IPS DF 6.9 (cell line): Measurements from ENCODE around the gene CCDC174.

ENCODE experiments used
- DNase-seq: peaks from one replicate; pipeline ENCODE4 v3.0.0-alpha.2; 2013; ENCODE audit warnings: low read depth, low spot score
- H3K27ac ChIP-seq: one replicate; pipeline ENCODE4 v1.5.1; 2013; ENCODE audit warnings: low read length, control low read depth
- H3K27me3 ChIP-seq: 2 replicates; pipeline ENCODE4 v1.6.1; 2013; ENCODE audit warnings: mild to moderate bottlenecking, low read length; ENCODE audit not compliant: control insufficient read depth, insufficient read depth
- H3K36me3 ChIP-seq: 2 replicates; pipeline ENCODE4 v1.6.1; 2013; ENCODE audit warnings: low read length; ENCODE audit not compliant: control insufficient read depth, insufficient read depth
- H3K4me1 ChIP-seq: 2 replicates; pipeline ENCODE4 v1.6.1; 2013; ENCODE audit warnings: low read length; ENCODE audit not compliant: control insufficient read depth, insufficient read depth
- H3K4me3 ChIP-seq: 2 replicates; pipeline ENCODE4 v1.5.1; 2013; ENCODE audit warnings: mild to moderate bottlenecking, low read length
- H3K9me3 ChIP-seq: 2 replicates; pipeline ENCODE4 v1.6.1; 2013; ENCODE audit warnings: low read length, inconsistent platforms; ENCODE audit not compliant: control insufficient read depth, insufficient read depth
- WGBS: extraction: QIAGEN DNeasy Blood & Tissue Kit; methylation state at CpG from one replicate; pipeline ENCODE4 v1.1.7; 2013; ENCODE audit warnings: mixed read lengths, missing lambda C conversion rate; ENCODE audit not compliant: insufficient read length, insufficient coverage; 5-methylcytosine and 5-hydroxymethylcytosine counted together

Gene CCDC174

GRCh38 chr3:14625443-14625842, 26.1 kb upstream of the CCDC174 start:
- H3K9me3 ChIP-seq = no peaks in the 10 kb centered on the region
- no peak overlapping the region for H3K4me3 ChIP-seq
- no peaks in the 10 kb centered on the region for H3K27me3 ChIP-seq
- DNase-seq = no peak
- no peaks in the 10 kb centered on the region for H3K36me3 ChIP-seq
- WGBS = no CpG with 5 or more reads among the region's 6 CpGs
- no peak overlapping the region for H3K27ac ChIP-seq
- peaks cover 2% of the 10 kb centered on the region for H3K4me1 ChIP-seq

GRCh38 chr3:14627815-14628214, 23.7 kb upstream of the CCDC174 start:
- no CpG with 5 or more reads among the region's 6 CpGs for WGBS
- Histone ChIP-seq H3K9me3 (no peaks in the 10 kb centered on the region), H3K27me3 (no peaks in the 10 kb centered on the region), H3K4me1 (peaks cover 2% of the 10 kb centered on the region), H3K4me3 (no peak overlapping the region), H3K27ac (no peak overlapping the region), H3K36me3 (no peaks in the 10 kb centered on the region)
- no peak for DNase-seq

- Histone ChIP-seq H3K27ac (no peak overlapping the region), H3K4me1 (peaks cover 2% of the 10 kb centered on the region), H3K36me3 (no peaks in the 10 kb centered on the region), H3K9me3 (no peaks in the 10 kb centered on the region), H3K27me3 (no peaks in the 10 kb centered on the region), H3K4me3 (no peak overlapping the region)
- DNase-seq = no peak
- no CpG with 5 or more reads among the region's 4 CpGs for WGBS
These were observed 23.2 kb upstream of the CCDC174 start for GRCh38 chr3:14628406-14628805.

- H3K27ac ChIP-seq = no peak overlapping the region
- no peak for DNase-seq
- WGBS = no CpG with 5 or more reads among the region's 9 CpGs
- H3K36me3 ChIP-seq = no peaks in the 10 kb centered on the region
- H3K4me1 ChIP-seq = peaks cover under 1% of the 10 kb centered on the region
- no peaks in the 10 kb centered on the region for H3K9me3 ChIP-seq
- no peak overlapping the region for H3K4me3 ChIP-seq
- no peaks in the 10 kb centered on the region for H3K27me3 ChIP-seq
These were observed 21.0 kb upstream of the CCDC174 start for GRCh38 chr3:14630404-14631100.

GRCh38 chr3:14631101-14631497, 20.5 kb upstream of the CCDC174 start:
- H3K4me3 ChIP-seq = no peak overlapping the region
- no peak for DNase-seq
- no peaks in the 10 kb centered on the region for H3K27me3 ChIP-seq
- no CpG with 5 or more reads among the region's 5 CpGs for WGBS
- H3K4me1 ChIP-seq = no peaks in the 10 kb centered on the region
- H3K36me3 ChIP-seq = no peaks in the 10 kb centered on the region
- no peaks in the 10 kb centered on the region for H3K9me3 ChIP-seq
- no peak overlapping the region for H3K27ac ChIP-seq

- Histone ChIP-seq H3K4me1 (no peaks in the 10 kb centered on the region), H3K36me3 (no peaks in the 10 kb centered on the region), H3K27ac (no peak overlapping the region), H3K27me3 (no peaks in the 10 kb centered on the region), H3K9me3 (no peaks in the 10 kb centered on the region), H3K4me3 (no peak overlapping the region)
- no peak for DNase-seq
- no CpG with 5 or more reads among the region's 8 CpGs for WGBS
These were observed 19.7 kb upstream of the CCDC174 start for GRCh38 chr3:14631687-14632441.

- no peaks in the 10 kb centered on the region for H3K27me3 ChIP-seq
- no peaks in the 10 kb centered on the region for H3K4me1 ChIP-seq
- H3K9me3 ChIP-seq = no peaks in the 10 kb centered on the region
- H3K27ac ChIP-seq = no peak overlapping the region
- H3K36me3 ChIP-seq = no peaks in the 10 kb centered on the region
- H3K4me3 ChIP-seq = no peak overlapping the region
- no CpG with 5 or more reads among the region's 4 CpGs for WGBS
- DNase-seq = no peak
These were observed 19.1 kb upstream of the CCDC174 start for GRCh38 chr3:14632442-14632930.

GRCh38 chr3:14633417-14633816, 18.1 kb upstream of the CCDC174 start:
- H3K4me1 ChIP-seq = no peaks in the 10 kb centered on the region
- H3K27ac ChIP-seq = no peak overlapping the region
- no peaks in the 10 kb centered on the region for H3K27me3 ChIP-seq
- no peaks in the 10 kb centered on the region for H3K36me3 ChIP-seq
- DNase-seq = no peak
- no peak overlapping the region for H3K4me3 ChIP-seq
- WGBS = no CpG with 5 or more reads among the region's 6 CpGs
- H3K9me3 ChIP-seq = no peaks in the 10 kb centered on the region

GRCh38 chr3:14633819-14634424, 17.6 kb upstream of the CCDC174 start:
- Histone ChIP-seq H3K36me3 (no peaks in the 10 kb centered on the region), H3K4me1 (no peaks in the 10 kb centered on the region), H3K9me3 (no peaks in the 10 kb centered on the region), H3K4me3 (no peak overlapping the region), H3K27me3 (no peaks in the 10 kb centered on the region), H3K27ac (no peak overlapping the region)
- WGBS = no CpG with 5 or more reads among the region's 8 CpGs
- no peak for DNase-seq

- no CpG with 5 or more reads among the region's 4 CpGs for WGBS
- Histone ChIP-seq H3K27me3 (no peaks in the 10 kb centered on the region), H3K36me3 (no peaks in the 10 kb centered on the region), H3K27ac (no peak overlapping the region), H3K4me1 (no peaks in the 10 kb centered on the region), H3K9me3 (no peaks in the 10 kb centered on the region), H3K4me3 (no peak overlapping the region)
- DNase-seq = no peak
These were observed 16.7 kb upstream of the CCDC174 start for GRCh38 chr3:14634763-14635400.
